ENCODE data around the gene ANAPC15. TPM values are rescaled to one million over a fixed set of nuclear protein-coding genes. Genes with fewer than 3 reads are reported as not detected.
A peak's percentile ranks its signal among the peaks of the same experiment; 100 is the strongest.

The ANAPC15 gene
- total RNA-seq, 3 donors from 2014 or later = 12.1 to 22.4 (median 21.4) TPM

GRCh38 chr11:72084965-72085364 lies 27.5 kb downstream of the ANAPC15 start:
- Histone ChIP-seq H3K4me1 (peaks cover 0 to 4% of the 10 kb centered on the region in 2 donors), H3K27me3 (no peaks in the 10 kb centered on the region), H3K4me3 (no peak overlapping the region), H3K36me3 (no peaks in the 10 kb centered on the region), H3K9me3 (no peaks in the 10 kb centered on the region), H3K27ac (no peak overlapping the region)
- TF ChIP-seq CTCF (IDR thresholded peaks at IDR 0.05) (no peak), POLR2A (IDR thresholded peaks at IDR 0.05) (no peak), POLR2AphosphoS5 (IDR thresholded peaks at IDR 0.05) (no peak)
- intact Hi-C loops (cut with DNase I; ENCODE audit: low total_unique reads) = loop anchor here (1.0 kb wide), 1 partner anchor 12 kb away; no protein-coding TSS in a partner anchor
- no peak for DNase-seq (ENCODE audit: low spot score in 2 of 2)

DNA sequence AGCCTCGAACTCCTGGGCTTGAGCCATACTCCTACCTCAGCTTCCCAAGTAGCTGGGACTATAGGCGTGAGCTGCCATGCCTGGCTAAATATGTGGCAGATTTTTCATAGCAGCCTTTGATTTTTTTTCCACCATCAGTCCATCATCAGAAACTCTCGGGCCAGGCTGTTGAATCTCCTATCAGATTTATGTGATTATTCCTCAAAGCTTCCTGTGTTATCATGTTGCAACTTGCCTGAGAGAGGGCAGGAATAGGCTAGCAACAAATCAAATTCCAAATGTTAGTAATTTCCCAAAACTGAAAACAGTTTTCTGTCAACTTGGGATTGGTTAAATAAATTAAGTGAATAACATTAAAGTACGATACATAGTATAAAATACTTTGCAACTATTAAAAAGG lies 28.4 kb downstream of the ANAPC15 start:
- Histone ChIP-seq H3K27ac (peak overlapping the region; percentile 40 to 99), H3K4me3 (no peak overlapping the region), H3K9me3 (no peaks in the 10 kb centered on the region), H3K36me3 (no peaks in the 10 kb centered on the region), H3K4me1 (peaks cover 0 to 4% of the 10 kb centered on the region in 2 donors), H3K27me3 (no peaks in the 10 kb centered on the region)
- TF ChIP-seq CTCF (IDR thresholded peaks at IDR 0.05) (no peak), POLR2A (IDR thresholded peaks at IDR 0.05) (no peak), POLR2AphosphoS5 (IDR thresholded peaks at IDR 0.05) (no peak)
- DNase-seq (ENCODE audit: low spot score in 2 of 2) = no peak
- intact Hi-C loops (cut with DNase I; ENCODE audit: low total_unique reads) = loop anchor here (1.0 kb wide), 1 partner anchor 11 kb away; no protein-coding TSS in a partner anchor

DNA sequence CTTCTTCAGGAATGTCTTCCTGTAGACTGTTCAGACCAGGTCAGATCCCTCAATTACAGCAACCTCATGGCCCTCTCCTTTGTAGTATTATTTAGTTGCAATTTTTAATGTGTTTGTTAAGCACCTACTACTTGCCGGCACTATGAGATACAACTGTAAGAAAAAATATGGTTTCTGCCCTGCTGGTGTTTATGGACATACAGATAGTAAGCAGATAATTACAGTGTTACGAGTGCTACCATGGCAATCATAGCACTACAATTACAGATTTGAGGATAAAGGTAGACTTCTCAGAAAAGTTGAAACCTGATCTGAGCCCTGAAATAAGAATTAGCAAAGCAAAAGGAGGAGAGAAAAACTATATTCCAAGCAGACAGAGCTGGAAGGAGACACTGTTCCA lies 29.1 kb downstream of the ANAPC15 start:
- no peaks in the 10 kb centered on the region for H3K27me3 ChIP-seq
- TF ChIP-seq POLR2A (IDR thresholded peaks at IDR 0.05) (no peak), CTCF (IDR thresholded peaks at IDR 0.05) (no peak), POLR2AphosphoS5 (IDR thresholded peaks at IDR 0.05) (no peak)
- intact Hi-C loops (cut with DNase I; ENCODE audit: low total_unique reads) = no loop called here

DNA sequence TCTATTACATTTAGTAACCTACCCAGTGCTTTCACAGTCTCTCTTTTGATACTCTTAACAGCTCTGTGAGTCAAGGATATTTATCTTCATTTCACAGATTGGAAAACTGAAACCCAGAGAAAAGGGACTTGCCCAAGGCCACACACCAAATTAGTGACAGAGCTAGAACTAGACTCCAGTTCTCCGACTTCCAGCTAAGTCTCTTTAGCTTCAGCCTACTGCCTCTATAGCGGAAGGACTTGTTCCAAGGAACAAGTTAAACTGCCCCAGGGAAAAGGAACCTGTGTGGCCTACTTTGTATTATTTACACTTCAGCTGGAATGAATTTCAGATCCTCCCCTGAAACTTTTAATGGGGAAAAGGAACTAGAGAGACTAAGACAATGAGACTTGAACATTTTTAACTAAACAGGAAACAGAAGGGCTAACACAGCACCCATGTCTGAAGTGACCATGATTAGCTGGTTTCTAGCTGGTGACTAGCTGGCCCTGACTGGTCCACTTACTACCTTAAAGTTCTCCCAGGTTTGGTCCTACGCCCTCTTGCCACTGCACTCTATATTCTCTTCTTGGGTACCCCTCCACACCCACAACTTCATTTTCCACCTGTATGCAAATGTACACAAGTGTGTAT lies 30.6 kb downstream of the ANAPC15 start:
- no peaks in the 10 kb centered on the region for H3K9me3 ChIP-seq
- intact Hi-C loops (cut with DNase I; ENCODE audit: low total_unique reads) = no loop called here
- H3K4me3 ChIP-seq = no peak overlapping the region
- peak overlapping the region; percentile 98 to 99 for H3K27ac ChIP-seq
- H3K4me1 ChIP-seq = peaks cover 0 to 4% of the 10 kb centered on the region in 2 donors
- DNase-seq (ENCODE audit: low spot score in 2 of 2) = no peak
- no peaks in the 10 kb centered on the region for H3K27me3 ChIP-seq
- no peak for TF ChIP-seq CTCF (IDR thresholded peaks at IDR 0.05)
- no peak for TF ChIP-seq POLR2AphosphoS5 (IDR thresholded peaks at IDR 0.05)
- TF ChIP-seq POLR2A (IDR thresholded peaks at IDR 0.05) = no peak
- no peaks in the 10 kb centered on the region for H3K36me3 ChIP-seq

More for the DNA sequence above, 29.1 kb downstream of the ANAPC15 start:
- Histone ChIP-seq H3K27ac (peak overlapping the region; percentile 40 to 99), H3K4me1 (peaks cover 0 to 4% of the 10 kb centered on the region in 2 donors), H3K36me3 (no peaks in the 10 kb centered on the region), H3K9me3 (no peaks in the 10 kb centered on the region), H3K4me3 (no peak overlapping the region)
- DNase-seq (ENCODE audit: low spot score in 2 of 2) = no peak

DNA sequence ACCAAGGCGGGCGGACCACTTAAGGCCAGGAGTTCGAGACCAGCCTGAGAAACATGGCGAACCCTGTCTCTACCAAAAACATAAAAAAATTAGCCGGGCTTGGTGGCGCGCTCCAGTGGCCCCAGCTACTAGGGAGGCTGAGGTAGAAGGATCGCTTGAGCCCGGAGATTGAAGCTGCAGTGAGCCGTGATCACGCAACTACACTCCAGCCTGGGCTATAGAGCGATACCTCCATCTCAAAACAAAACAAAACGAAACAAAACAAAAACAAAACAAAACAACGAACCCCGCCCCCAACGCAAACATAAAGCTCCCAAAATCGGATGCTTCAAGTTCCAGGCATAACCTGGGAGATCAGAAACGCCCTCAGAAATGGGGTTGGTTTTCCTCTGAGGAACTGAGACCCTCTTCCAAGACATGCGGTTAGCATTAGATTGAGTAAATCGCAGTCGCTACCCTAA lies 31.3 kb downstream of the ANAPC15 start:
- TF ChIP-seq POLR2AphosphoS5 (IDR thresholded peaks at IDR 0.05) (no peak), CTCF (IDR thresholded peaks at IDR 0.05) (peak in 1 of 3 donors; percentile 1)
- H3K4me1 ChIP-seq = peaks cover 0 to 4% of the 10 kb centered on the region in 2 donors
- no peaks in the 10 kb centered on the region for H3K36me3 ChIP-seq
- intact Hi-C loops (cut with DNase I; ENCODE audit: low total_unique reads) = no loop called here
- no peaks in the 10 kb centered on the region for H3K9me3 ChIP-seq
- no peaks in the 10 kb centered on the region for H3K27me3 ChIP-seq
- no peak for DNase-seq (ENCODE audit: low spot score in 2 of 2)
- peak overlapping the region; percentile 75 to 82 (median 75) for H3K4me3 ChIP-seq
- H3K27ac ChIP-seq = peak overlapping the region; percentile 98 to 99
